ENCODE data around the gene WFDC11.

DNA sequence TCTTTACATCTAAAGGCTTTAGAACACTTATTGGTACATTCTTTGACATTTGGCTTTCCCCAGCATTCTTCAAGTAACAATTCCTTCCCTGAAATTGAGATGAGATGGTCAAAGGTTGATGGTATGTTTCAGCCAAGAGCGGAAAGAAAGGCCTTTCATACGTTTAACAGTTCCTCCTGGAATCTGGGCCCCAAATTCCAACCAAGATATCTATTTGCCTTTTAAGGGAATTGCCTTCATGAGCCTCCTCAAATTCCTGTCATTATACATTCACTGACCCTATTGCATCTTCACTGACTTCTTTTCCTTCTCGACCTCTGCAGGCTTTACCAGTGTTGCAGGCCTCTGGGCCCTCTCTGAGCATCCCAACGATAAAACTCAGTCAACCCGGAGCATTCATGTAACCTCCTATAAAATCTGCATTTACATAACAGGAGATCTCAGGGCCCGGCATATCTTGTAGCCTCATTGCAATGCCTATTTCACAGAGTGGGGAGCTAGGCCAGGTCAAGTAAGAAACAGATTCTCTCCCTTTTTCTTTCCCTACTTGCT, 20.7 kb downstream of the WFDC11 start:
- TF ChIP-seq, protein P1, sequence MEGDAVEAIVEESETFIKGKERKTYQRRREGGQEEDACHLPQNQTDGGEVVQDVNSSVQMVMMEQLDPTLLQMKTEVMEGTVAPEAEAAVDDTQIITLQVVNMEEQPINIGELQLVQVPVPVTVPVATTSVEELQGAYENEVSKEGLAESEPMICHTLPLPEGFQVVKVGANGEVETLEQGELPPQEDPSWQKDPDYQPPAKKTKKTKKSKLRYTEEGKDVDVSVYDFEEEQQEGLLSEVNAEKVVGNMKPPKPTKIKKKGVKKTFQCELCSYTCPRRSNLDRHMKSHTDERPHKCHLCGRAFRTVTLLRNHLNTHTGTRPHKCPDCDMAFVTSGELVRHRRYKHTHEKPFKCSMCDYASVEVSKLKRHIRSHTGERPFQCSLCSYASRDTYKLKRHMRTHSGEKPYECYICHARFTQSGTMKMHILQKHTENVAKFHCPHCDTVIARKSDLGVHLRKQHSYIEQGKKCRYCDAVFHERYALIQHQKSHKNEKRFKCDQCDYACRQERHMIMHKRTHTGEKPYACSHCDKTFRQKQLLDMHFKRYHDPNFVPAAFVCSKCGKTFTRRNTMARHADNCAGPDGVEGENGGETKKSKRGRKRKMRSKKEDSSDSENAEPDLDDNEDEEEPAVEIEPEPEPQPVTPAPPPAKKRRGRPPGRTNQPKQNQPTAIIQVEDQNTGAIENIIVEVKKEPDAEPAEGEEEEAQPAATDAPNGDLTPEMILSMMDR (IDR thresholded peaks at IDR 0.05), result no peak
- TF ChIP-seq POLR2A (IDR thresholded peaks at IDR 0.05), result no peak

Measured in body of pancreas (tissue), 4 donors.